IPS-NIHi11 (cell line): ENCODE results near the gene LAMA3.
A peak's percentile ranks its signal among the peaks of the same experiment; 100 is the strongest.

Experiments
- DNase-seq: peaks from one replicate; pipeline ENCODE4 v3.0.0; 2012; ENCODE audit warnings: mixed read lengths, low spot score

Gene LAMA3

GRCh38 chr18:23778828-23779227 is 89.6 kb downstream of the LAMA3 start:
- no peak for DNase-seq

- peak; percentile 33 for DNase-seq
Measured at GRCh38 chr18:23779696-23780303, 90.5 kb downstream of the LAMA3 start.

GRCh38 chr18:23784832-23785245 is 95.6 kb downstream of the LAMA3 start:
- no peak for DNase-seq

- no peak for DNase-seq
Measured at GRCh38 chr18:23793051-23793450, 103.8 kb downstream of the LAMA3 start.

- DNase-seq: no peak
Measured at GRCh38 chr18:23793985-23794867, 105.0 kb downstream of the LAMA3 start.

- no peak for DNase-seq
Measured at GRCh38 chr18:23798249-23798648, 109.0 kb downstream of the LAMA3 start.

- DNase-seq: no peak
Measured at GRCh38 chr18:23798824-23799223, 109.6 kb downstream of the LAMA3 start.

GRCh38 chr18:23799540-23799939 is 110.3 kb downstream of the LAMA3 start:
- no peak for DNase-seq

GRCh38 chr18:23800902-23801301 is 111.6 kb downstream of the LAMA3 start:
- DNase-seq: no peak

- no peak for DNase-seq
Measured at GRCh38 chr18:23802817-23803216, 113.6 kb downstream of the LAMA3 start.

GRCh38 chr18:23803755-23804154 is 114.5 kb downstream of the LAMA3 start:
- DNase-seq: no peak

GRCh38 chr18:23805898-23806297 is 116.6 kb downstream of the LAMA3 start:
- no peak for DNase-seq

GRCh38 chr18:23809415-23809814 is 120.2 kb downstream of the LAMA3 start:
- DNase-seq: no peak

- DNase-seq: no peak
Measured at GRCh38 chr18:23810396-23810795, 121.1 kb downstream of the LAMA3 start.

- no peak for DNase-seq
Measured at GRCh38 chr18:23811176-23811575, 121.9 kb downstream of the LAMA3 start.

GRCh38 chr18:23812546-23813440 is 123.5 kb downstream of the LAMA3 start:
- DNase-seq: peak; percentile 23

- no peak for DNase-seq
Measured at GRCh38 chr18:23814991-23815614, 125.8 kb downstream of the LAMA3 start.

GRCh38 chr18:23816021-23816420 is 126.8 kb downstream of the LAMA3 start:
- DNase-seq: no peak

- no peak for DNase-seq
Measured at GRCh38 chr18:23816740-23817139, 127.5 kb downstream of the LAMA3 start.

- DNase-seq: no peak
Measured at GRCh38 chr18:23819001-23819400, 129.7 kb downstream of the LAMA3 start.

GRCh38 chr18:23822590-23823385 is 133.5 kb downstream of the LAMA3 start:
- DNase-seq: peak; percentile 42
